ENCODE measurements around the gene CFL2.

GRCh38 chr14:34684578-34684977 is 29.8 kb downstream of the CFL2 start:
- TF ChIP-seq POLR2AphosphoS5 (IDR thresholded peaks at IDR 0.05) (no peak), CTCF (IDR thresholded peaks at IDR 0.05) (no peak), EP300 (IDR thresholded peaks at IDR 0.05) (no peak), POLR2A (IDR thresholded peaks at IDR 0.05) (no peak)

Data from upper lobe of left lung (tissue), 4 donors.